GM12878 (cell line): Measurements from ENCODE around the gene GOSR2. TPM values are rescaled to one million over a fixed set of nuclear protein-coding genes. Genes with fewer than 3 reads are reported as not detected.

Experiments used
- ATAC-seq: fragments of 200-7000 bp; cut with Tn5 transposase; 3 replicates; pipeline ENCODE4 v1.9.1; 2020; ENCODE audit warnings: mild to moderate bottlenecking, moderate library complexity
- BruUV-seq: library from RNA; stranded (reverse); fragments of 400-500 nt; replicated peaks from 2 replicates; lab custom pipeline; 2021; lab: Mats Ljungman, UMichigan
- CTCF ChIA-PET: fragments of 300-600 bp; sonication (Branson Sonifier 250); formaldehyde crosslinking; extraction: SDS; loops from one replicate; lab custom pipeline; 2021; ENCODE audit warnings: inconsistent platforms; lab: Yijun Ruan, JAX
- POLR2A ChIA-PET: fragments of 350-600 bp; formaldehyde crosslinking; extraction: SDS; loops from one replicate; lab custom pipeline; 2021; ENCODE audit warnings: inconsistent platforms; lab: Charles Lee
- RAD21 ChIA-PET: fragments of 300-600 bp; sonication (Branson Sonifier 250); formaldehyde crosslinking; loops from one replicate; lab custom pipeline; 2023; ENCODE audit warnings: antibody characterized with exemption; ENCODE audit not compliant: unreplicated experiment; lab: Charles Lee
- SMC1A ChIA-PET: fragments of 300-600 bp; sonication (Branson Sonifier 250); formaldehyde crosslinking; loops from one replicate; lab custom pipeline; 2023; ENCODE audit not compliant: unreplicated experiment, uncharacterized antibody; lab: Charles Lee
- DNase-seq: peaks from one replicate; pipeline ENCODE4 v3.0.0-alpha.2; 2011; ENCODE audit warnings: low read depth, low spot score
- FAIRE-seq: peaks from 3 replicates; lab custom pipeline; 2011; peaks lifted over from hg19 to GRCh38; lab: Jason Lieb, UNC
- H2AFZ ChIP-seq: 2 replicates; pipeline ENCODE4 v1.6.0; 2011; ENCODE audit warnings: low read depth, low read length, control low read depth; ENCODE audit not compliant: control insufficient read depth
- H3K27ac ChIP-seq: 2 replicates; pipeline ENCODE4 v1.5.1; 2011; ENCODE audit warnings: control low read depth; ENCODE audit not compliant: control insufficient read depth, insufficient read depth
- H3K27me3 ChIP-seq, 2 experiments: replicated peaks in 1 of 2; 2 replicates each; pipeline versions ENCODE4 v1.6.0 to v1.6.1; 2011; ENCODE audit warnings: low read length in 1 of 2; ENCODE audit not compliant: control insufficient read depth in 2 of 2, insufficient read depth in 2 of 2
- H3K36me3 ChIP-seq, 2 experiments: 2 replicates each; pipeline ENCODE4 v1.5.1; 2011; ENCODE audit warnings: low read length in 1 of 2; ENCODE audit not compliant: control insufficient read depth in 2 of 2, insufficient read depth in 2 of 2
- H3K4me1 ChIP-seq: 2 replicates; pipeline ENCODE4 v1.6.1; 2011; ENCODE audit warnings: mild to moderate bottlenecking, low read length, moderate library complexity, mixed read lengths; ENCODE audit not compliant: control insufficient read depth, insufficient read depth
- H3K4me2 ChIP-seq: 2 replicates; pipeline ENCODE4 v1.6.0; 2011; ENCODE audit warnings: control low read depth; ENCODE audit not compliant: control insufficient read depth, insufficient read depth
- H3K4me3 ChIP-seq: fragments of 200-600 bp; sonication (generic); 2 replicates; pipeline ENCODE4 v1.5.1; 2016
- H3K79me2 ChIP-seq: 2 replicates; pipeline ENCODE4 v1.6.0; 2011; ENCODE audit warnings: low read length; ENCODE audit not compliant: control insufficient read depth, insufficient read depth
- H3K9ac ChIP-seq: 2 replicates; pipeline ENCODE4 v1.8.0; 2011; ENCODE audit warnings: low read length, control low read depth, mixed read lengths; ENCODE audit not compliant: control insufficient read depth, insufficient read depth
- H3K9me3 ChIP-seq: replicated peaks from 3 replicates; pipeline ENCODE4 v1.5.1; 2011; ENCODE audit warnings: mild to moderate bottlenecking, low read length; ENCODE audit not compliant: control insufficient read depth, insufficient read depth
- H4K20me1 ChIP-seq: 2 replicates; pipeline ENCODE4 v1.6.0; 2011; ENCODE audit not compliant: control insufficient read depth, insufficient read depth
- CHD2 ChIP-seq: IDR thresholded peaks from 2 replicates; pipeline ENCODE4 v1.6.1; 2011; ENCODE audit warnings: low read depth, low read length, improper control_type of control experiment, borderline replicate concordance
- REST ChIP-seq: IDR thresholded peaks from 2 replicates; pipeline ENCODE4 v1.6.1; 2012; ENCODE audit warnings: mild to moderate bottlenecking, low read depth, low read length
- ZNF274 ChIP-seq: IDR thresholded peaks from one replicate; pipeline ENCODE4 v1.8.0; 2011; ENCODE audit not compliant: insufficient read length, insufficient read depth
- WGBS: methylation state at CpG from one replicate; pipeline ENCODE4 v1.1.6; 2016; ENCODE audit warnings: low lambda C conversion rate; ENCODE audit not compliant: insufficient replicate concordance, insufficient coverage; ENCODE audit errors: missing lambda C conversion rate; 5-methylcytosine and 5-hydroxymethylcytosine counted together
- in situ Hi-C: fragments of 300-500 bp; cut with MboI; formaldehyde crosslinking; loops from 9 replicates; pipeline ENCODE4 v1.14.3; 2018; ENCODE audit warnings: mixed read lengths
- intact Hi-C: fragments of 100-400 bp; cut with micrococcal nuclease; formaldehyde crosslinking; loops from one replicate; pipeline ENCODE4 v1.14.2; 2022; ENCODE audit not compliant: unreplicated experiment
- polyA plus RNA-seq, 11 experiments: library from polyadenylated mRNA; depleted of rRNA in 4 of 11; unstranded in 6 of 11; stranded (reverse) in 5 of 11; fragments of >200 nt; fragmentation: Nextera tagmentation in 4 of 11; fragmentation: Illumina TruSeq in 1 of 11; extraction: Ambion mirVana in 4 of 11; extraction: Trizol in 1 of 11; gene quantifications; 1 replicate in 1 of 11; 2 replicates in 10 of 11; pipeline versions ENCODE4 v1.2.1 to v1.2.3, GENCODE V29; 2011 to 2016; ENCODE audit warnings: inconsistent platforms in 2 of 11, missing spikeins in 2 of 11, low read depth in 1 of 11
- total RNA-seq, 4 experiments: library from RNA; depleted of rRNA in 3 of 4; stranded (reverse); fragments of >200 nt in 3 of 4; fragmentation: Illumina TruSeq in 1 of 4; extraction: Trizol in 1 of 4; gene quantifications; 2 replicates each; pipeline versions ENCODE4 v1.2.1 to v1.2.3, GENCODE V29; 2013 to 2021

The GOSR2 gene
- total and polyA plus RNA-seq, 10 of the 15 experiments (the other 5 are each of a cell fraction or from before 2014, with no cell fraction given) = 30.1 to 64.5 (median 47.0) TPM

- H3K4me1 ChIP-seq = no peaks in the 10 kb centered on the region
- ChIA-PET RAD21 (no interaction called here), CTCF (no interaction called here), POLR2A (no interaction called here)
- no peaks in the 10 kb centered on the region for H3K36me3 ChIP-seq
- H3K27me3 ChIP-seq = peaks cover 2 to 8% of the 10 kb centered on the region in 2 experiments
- FAIRE-seq (no peak), DNase-seq (no peak), ATAC-seq (no peak)
- no TSS peak for BruUV-seq
- no peak overlapping the region for H3K4me2 ChIP-seq
- no peak overlapping the region for H3K4me3 ChIP-seq
- intact Hi-C loops (no loop called here), in situ Hi-C loops (no loop called here)
- H3K9ac ChIP-seq = no peak overlapping the region
- no peaks in the 10 kb centered on the region for H3K9me3 ChIP-seq
- TF ChIP-seq REST (peak; percentile 62; the same call in 1 of the 2 replicates), CHD2 (no peak)
- TF ChIP-seq, all 136 proteins: peak for 1
- 44% methylated on average over 6 of the region's 6 CpGs for WGBS
- Histone ChIP-seq H3K79me2 (no peaks in the 10 kb centered on the region), H4K20me1 (no peaks in the 10 kb centered on the region), H3K27ac (no peak overlapping the region), H2AFZ (no peak overlapping the region)
- SMC1A ChIA-PET = no interaction called here
Measured at GRCh38 chr17:46983782-46984181, 60.8 kb downstream of the GOSR2 start.

- ATAC-seq = no peak
- peaks cover 2 to 3% of the 10 kb centered on the region in 2 experiments for H3K27me3 ChIP-seq
- 26% methylated on average over 6 of the region's 6 CpGs for WGBS
- no peak overlapping the region for H3K9ac ChIP-seq
- SMC1A ChIA-PET = no interaction called here
- CTCF ChIA-PET = no interaction called here
- H3K9me3 ChIP-seq = no peaks in the 10 kb centered on the region
- in situ Hi-C loops (no loop called here), intact Hi-C loops (no loop called here)
- RAD21 ChIA-PET = no interaction called here
- H3K4me1 ChIP-seq = no peaks in the 10 kb centered on the region
- POLR2A ChIA-PET = no interaction called here
- BruUV-seq = no TSS peak
- no peaks in the 10 kb centered on the region for H4K20me1 ChIP-seq
- no peak overlapping the region for H3K4me3 ChIP-seq
- FAIRE-seq = no peak
- H3K27ac ChIP-seq = no peak overlapping the region
- no peak for TF ChIP-seq ZNF274
- no peak overlapping the region for H3K4me2 ChIP-seq
- no peaks in the 10 kb centered on the region for H3K79me2 ChIP-seq
- H3K36me3 ChIP-seq = no peaks in the 10 kb centered on the region
- no peak overlapping the region for H2AFZ ChIP-seq
- DNase-seq = no peak
Measured at GRCh38 chr17:46984341-46984740, 61.4 kb downstream of the GOSR2 start.
